Measurements from ENCODE around the gene AFF3.

The AFF3 gene

GRCh38 chr2:99883358-99883757 is 259.0 kb downstream of the AFF3 start:
- ATAC-seq = no peak
- TF ChIP-seq TSHZ2 (CRISPR knock-in tag; IDR thresholded peaks at IDR 0.05) (no peak), ZNF70 (CRISPR knock-in tag; IDR thresholded peaks at IDR 0.05) (no peak), PPARA (CRISPR knock-in tag; IDR thresholded peaks at IDR 0.05; ENCODE audit: borderline replicate concordance) (no peak), TCF4 (CRISPR knock-in tag; IDR thresholded peaks at IDR 0.05; ENCODE audit: borderline replicate concordance) (no peak), CSRNP3 (CRISPR knock-in tag; IDR thresholded peaks at IDR 0.05) (no peak), SNAI2 (CRISPR knock-in tag; IDR thresholded peaks at IDR 0.05) (no peak), ZNF8 (CRISPR knock-in tag; IDR thresholded peaks at IDR 0.05) (no peak), BACH2 (CRISPR knock-in tag; IDR thresholded peaks at IDR 0.05; ENCODE audit: borderline replicate concordance) (no peak), ESRRG (CRISPR knock-in tag; IDR thresholded peaks at IDR 0.05) (no peak), ZC3H10 (CRISPR knock-in tag; IDR thresholded peaks at IDR 0.05) (no peak), GLIS3 (CRISPR knock-in tag; IDR thresholded peaks at IDR 0.05) (no peak), TOX (CRISPR knock-in tag; IDR thresholded peaks at IDR 0.05; ENCODE audit: borderline replicate concordance) (no peak), ZNF565 (CRISPR knock-in tag; conservative IDR thresholded peaks at IDR 0.05; ENCODE audit: low read depth) (no peak)
- TF ChIP-seq, protein P1, sequence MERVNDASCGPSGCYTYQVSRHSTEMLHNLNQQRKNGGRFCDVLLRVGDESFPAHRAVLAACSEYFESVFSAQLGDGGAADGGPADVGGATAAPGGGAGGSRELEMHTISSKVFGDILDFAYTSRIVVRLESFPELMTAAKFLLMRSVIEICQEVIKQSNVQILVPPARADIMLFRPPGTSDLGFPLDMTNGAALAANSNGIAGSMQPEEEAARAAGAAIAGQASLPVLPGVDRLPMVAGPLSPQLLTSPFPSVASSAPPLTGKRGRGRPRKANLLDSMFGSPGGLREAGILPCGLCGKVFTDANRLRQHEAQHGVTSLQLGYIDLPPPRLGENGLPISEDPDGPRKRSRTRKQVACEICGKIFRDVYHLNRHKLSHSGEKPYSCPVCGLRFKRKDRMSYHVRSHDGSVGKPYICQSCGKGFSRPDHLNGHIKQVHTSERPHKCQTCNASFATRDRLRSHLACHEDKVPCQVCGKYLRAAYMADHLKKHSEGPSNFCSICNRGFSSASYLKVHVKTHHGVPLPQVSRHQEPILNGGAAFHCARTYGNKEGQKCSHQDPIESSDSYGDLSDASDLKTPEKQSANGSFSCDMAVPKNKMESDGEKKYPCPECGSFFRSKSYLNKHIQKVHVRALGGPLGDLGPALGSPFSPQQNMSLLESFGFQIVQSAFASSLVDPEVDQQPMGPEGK (CRISPR knock-in tag; IDR thresholded peaks at IDR 0.05; ENCODE audit: borderline replicate concordance) = no peak
- TF ChIP-seq, protein P2, sequence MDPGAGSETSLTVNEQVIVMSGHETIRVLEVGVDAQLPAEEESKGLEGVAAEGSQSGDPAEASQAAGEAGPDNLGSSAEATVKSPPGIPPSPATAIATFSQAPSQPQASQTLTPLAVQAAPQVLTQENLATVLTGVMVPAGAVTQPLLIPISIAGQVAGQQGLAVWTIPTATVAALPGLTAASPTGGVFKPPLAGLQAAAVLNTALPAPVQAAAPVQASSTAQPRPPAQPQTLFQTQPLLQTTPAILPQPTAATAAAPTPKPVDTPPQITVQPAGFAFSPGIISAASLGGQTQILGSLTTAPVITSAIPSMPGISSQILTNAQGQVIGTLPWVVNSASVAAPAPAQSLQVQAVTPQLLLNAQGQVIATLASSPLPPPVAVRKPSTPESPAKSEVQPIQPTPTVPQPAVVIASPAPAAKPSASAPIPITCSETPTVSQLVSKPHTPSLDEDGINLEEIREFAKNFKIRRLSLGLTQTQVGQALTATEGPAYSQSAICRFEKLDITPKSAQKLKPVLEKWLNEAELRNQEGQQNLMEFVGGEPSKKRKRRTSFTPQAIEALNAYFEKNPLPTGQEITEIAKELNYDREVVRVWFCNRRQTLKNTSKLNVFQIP (CRISPR knock-in tag; IDR thresholded peaks at IDR 0.05; ENCODE audit: borderline replicate concordance, low read depth) = no peak

- ATAC-seq = peak; percentile 63
- TF ChIP-seq, protein P2 (CRISPR knock-in tag; IDR thresholded peaks at IDR 0.05; ENCODE audit: borderline replicate concordance, low read depth) = no peak
- TF ChIP-seq SNAI2 (CRISPR knock-in tag; IDR thresholded peaks at IDR 0.05) = peak; percentile 94
- TF ChIP-seq TCF4 (CRISPR knock-in tag; IDR thresholded peaks at IDR 0.05; ENCODE audit: borderline replicate concordance) = no peak
- no peak for TF ChIP-seq PPARA (CRISPR knock-in tag; IDR thresholded peaks at IDR 0.05; ENCODE audit: borderline replicate concordance)
- TF ChIP-seq, protein P3, sequence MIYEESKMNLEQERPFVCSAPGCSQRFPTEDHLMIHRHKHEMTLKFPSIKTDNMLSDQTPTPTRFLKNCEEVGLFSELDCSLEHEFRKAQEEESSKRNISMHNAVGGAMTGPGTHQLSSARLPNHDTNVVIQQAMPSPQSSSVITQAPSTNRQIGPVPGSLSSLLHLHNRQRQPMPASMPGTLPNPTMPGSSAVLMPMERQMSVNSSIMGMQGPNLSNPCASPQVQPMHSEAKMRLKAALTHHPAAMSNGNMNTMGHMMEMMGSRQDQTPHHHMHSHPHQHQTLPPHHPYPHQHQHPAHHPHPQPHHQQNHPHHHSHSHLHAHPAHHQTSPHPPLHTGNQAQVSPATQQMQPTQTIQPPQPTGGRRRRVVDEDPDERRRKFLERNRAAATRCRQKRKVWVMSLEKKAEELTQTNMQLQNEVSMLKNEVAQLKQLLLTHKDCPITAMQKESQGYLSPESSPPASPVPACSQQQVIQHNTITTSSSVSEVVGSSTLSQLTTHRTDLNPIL (CRISPR knock-in tag; IDR thresholded peaks at IDR 0.05; ENCODE audit: low read depth) = no peak
- TF ChIP-seq OSR1 (CRISPR knock-in tag; IDR thresholded peaks at IDR 0.05) = 0 out of 2 replicates have a peak, but pooled peaks have one; percentile 54
- TF ChIP-seq ZNF565 (CRISPR knock-in tag; conservative IDR thresholded peaks at IDR 0.05; ENCODE audit: low read depth) = 0 out of 2 replicates have a peak, but pooled peaks have one; percentile 42
- no peak for TF ChIP-seq ZNF8 (CRISPR knock-in tag; IDR thresholded peaks at IDR 0.05)
- TF ChIP-seq ZFP30 (CRISPR knock-in tag; IDR thresholded peaks at IDR 0.05) = no peak
- no peak for TF ChIP-seq ARNTL (CRISPR knock-in tag; IDR thresholded peaks at IDR 0.05; ENCODE audit: borderline replicate concordance, low read depth)
- TF ChIP-seq ISL1 (CRISPR knock-in tag; IDR thresholded peaks at IDR 0.05) = peak; percentile 87
- peak; percentile 91; the same call in 1 of the 2 replicates for TF ChIP-seq CSDC2 (CRISPR knock-in tag; IDR thresholded peaks at IDR 0.05)
- TF ChIP-seq TSHZ2 (CRISPR knock-in tag; IDR thresholded peaks at IDR 0.05) = peak; percentile 63
- TF ChIP-seq, protein P1 (CRISPR knock-in tag; IDR thresholded peaks at IDR 0.05; ENCODE audit: borderline replicate concordance) = peak; percentile 69; the same call in 1 of the 2 replicates
- TF ChIP-seq GLIS3 (CRISPR knock-in tag; IDR thresholded peaks at IDR 0.05) = peak; percentile 67; the same call in 1 of the 2 replicates
- TF ChIP-seq ZC3H10 (CRISPR knock-in tag; IDR thresholded peaks at IDR 0.05) = no peak
These were observed 260.3 kb downstream of the AFF3 start for GRCh38 chr2:99881901-99882591.

All from SK-N-SH treated with all-trans-retinoic acid at 6 μM for 48 hours (cell line).